Neuronal stem cell (in vitro differentiated cells): ENCODE data around the gene MRGPRF.
A peak's percentile ranks its signal among the peaks of the same experiment; 100 is the strongest.

Experiments used
- DNase-seq: peaks from one replicate; pipeline ENCODE4 v3.0.0-alpha.2; 2013; ENCODE audit warnings: low spot score
- H2AFZ ChIP-seq: one replicate; pipeline ENCODE4 v1.6.1; 2013; ENCODE audit warnings: mild to moderate bottlenecking, low read length, inconsistent platforms
- H2AK5ac ChIP-seq: 2 replicates; pipeline ENCODE4 v1.6.1; 2013; ENCODE audit warnings: low read depth, mild to moderate bottlenecking, inconsistent platforms, low read length, moderate library complexity, mixed read lengths
- H2BK120ac ChIP-seq: 2 replicates; pipeline ENCODE4 v1.6.1; 2013; ENCODE audit warnings: low read depth, mild to moderate bottlenecking, inconsistent platforms, low read length, moderate library complexity, mixed read lengths
- H2BK12ac ChIP-seq: one replicate; pipeline ENCODE4 v1.6.1; 2013; ENCODE audit warnings: low read length, inconsistent platforms
- H2BK15ac ChIP-seq: 2 replicates; pipeline ENCODE4 v1.6.1; 2013; ENCODE audit warnings: mild to moderate bottlenecking, low read length, inconsistent platforms, mixed read lengths
- H2BK5ac ChIP-seq: one replicate; pipeline ENCODE4 v1.6.1; 2013; ENCODE audit warnings: inconsistent platforms, mild to moderate bottlenecking, low read length, moderate library complexity
- H3K14ac ChIP-seq: one replicate; pipeline ENCODE4 v1.6.1; 2013; ENCODE audit warnings: low read length, inconsistent platforms
- H3K18ac ChIP-seq: 2 replicates; pipeline ENCODE4 v1.6.1; 2013; ENCODE audit warnings: low read length, inconsistent platforms
- H3K23ac ChIP-seq: 2 replicates; pipeline ENCODE4 v1.6.1; 2013; ENCODE audit warnings: low read depth, mild to moderate bottlenecking, mixed read lengths, low read length, inconsistent platforms; ENCODE audit not compliant: poor library complexity
- H3K27ac ChIP-seq: replicated peaks from 3 replicates; pipeline ENCODE4 v1.5.1; 2013; ENCODE audit warnings: low read length, inconsistent platforms
- H3K27me3 ChIP-seq, 3 experiments: 2 replicates each; pipeline ENCODE4 v1.6.1; 2013; ENCODE audit warnings: low read length in 3 of 3, mild to moderate bottlenecking in 2 of 3, inconsistent platforms in 1 of 3, low read depth in 1 of 3, mixed read lengths in 1 of 3, moderate library complexity in 1 of 3; ENCODE audit not compliant: control insufficient read depth in 3 of 3, insufficient read depth in 3 of 3
- H3K36me3 ChIP-seq, 2 donors: replicated peaks in 1 of 2; 2 replicates each; pipeline ENCODE4 v1.6.1; 2013; ENCODE audit warnings: low read length in 2 of 2; ENCODE audit not compliant: control insufficient read depth in 2 of 2, insufficient read depth in 2 of 2
- H3K4ac ChIP-seq: 2 replicates; pipeline ENCODE4 v1.6.1; 2013; ENCODE audit warnings: inconsistent platforms, mild to moderate bottlenecking, low read length, moderate library complexity
- H3K4me1 ChIP-seq, 2 donors: 1 replicate in 1 of 2; 2 replicates in 1 of 2; pipeline ENCODE4 v1.6.1; 2013; ENCODE audit warnings: low read length in 2 of 2, low read depth in 1 of 2; ENCODE audit not compliant: control insufficient read depth in 2 of 2, insufficient read depth in 1 of 2
- H3K4me2 ChIP-seq: one replicate; pipeline ENCODE4 v1.6.1; 2013; ENCODE audit warnings: mild to moderate bottlenecking, low read length, inconsistent platforms; ENCODE audit not compliant: insufficient read depth, poor library complexity, severe bottlenecking
- H3K4me3 ChIP-seq, 2 donors: 2 replicates each; pipeline ENCODE4 v1.5.1; 2013; ENCODE audit warnings: low read length in 2 of 2, mild to moderate bottlenecking in 2 of 2, inconsistent platforms in 1 of 2, moderate library complexity in 1 of 2
- H3K79me1 ChIP-seq: one replicate; pipeline ENCODE4 v1.6.1; 2013; ENCODE audit warnings: low read depth, mild to moderate bottlenecking, inconsistent platforms, low read length, moderate library complexity
- H3K9ac ChIP-seq: one replicate; pipeline ENCODE4 v1.6.1; 2013; ENCODE audit warnings: mild to moderate bottlenecking, low read depth, low read length, inconsistent platforms; ENCODE audit not compliant: poor library complexity
- H3K9me3 ChIP-seq, 2 donors: replicated peaks in 1 of 2; 2 replicates each; pipeline versions ENCODE3 to v1.6.1; 2013; ENCODE audit warnings: low read length in 2 of 2, mild to moderate bottlenecking in 2 of 2, inconsistent platforms in 1 of 2, low read depth in 1 of 2, mixed read lengths in 1 of 2, moderate library complexity in 1 of 2; ENCODE audit not compliant: control insufficient read depth in 2 of 2, insufficient read depth in 1 of 2
- H4K8ac ChIP-seq: one replicate; pipeline ENCODE4 v1.6.1; 2013; ENCODE audit warnings: low read depth, mild to moderate bottlenecking, inconsistent platforms, low read length, moderate library complexity
- H4K91ac ChIP-seq: one replicate; pipeline ENCODE4 v1.6.1; 2013; ENCODE audit warnings: low read length, low read depth, mild to moderate bottlenecking, inconsistent platforms; ENCODE audit not compliant: poor library complexity
- WGBS, 2 donors: extraction: QIAGEN DNeasy Blood & Tissue Kit; methylation state at CpG; one replicate each; pipeline ENCODE4 v1.1.7; 2013; ENCODE audit warnings: missing lambda C conversion rate in 2 of 2, mixed read lengths in 1 of 2; ENCODE audit not compliant: insufficient read length in 2 of 2, insufficient replicate concordance in 1 of 2; ENCODE audit errors: extremely low coverage in 2 of 2; 5-methylcytosine and 5-hydroxymethylcytosine counted together

The MRGPRF gene

DNA sequence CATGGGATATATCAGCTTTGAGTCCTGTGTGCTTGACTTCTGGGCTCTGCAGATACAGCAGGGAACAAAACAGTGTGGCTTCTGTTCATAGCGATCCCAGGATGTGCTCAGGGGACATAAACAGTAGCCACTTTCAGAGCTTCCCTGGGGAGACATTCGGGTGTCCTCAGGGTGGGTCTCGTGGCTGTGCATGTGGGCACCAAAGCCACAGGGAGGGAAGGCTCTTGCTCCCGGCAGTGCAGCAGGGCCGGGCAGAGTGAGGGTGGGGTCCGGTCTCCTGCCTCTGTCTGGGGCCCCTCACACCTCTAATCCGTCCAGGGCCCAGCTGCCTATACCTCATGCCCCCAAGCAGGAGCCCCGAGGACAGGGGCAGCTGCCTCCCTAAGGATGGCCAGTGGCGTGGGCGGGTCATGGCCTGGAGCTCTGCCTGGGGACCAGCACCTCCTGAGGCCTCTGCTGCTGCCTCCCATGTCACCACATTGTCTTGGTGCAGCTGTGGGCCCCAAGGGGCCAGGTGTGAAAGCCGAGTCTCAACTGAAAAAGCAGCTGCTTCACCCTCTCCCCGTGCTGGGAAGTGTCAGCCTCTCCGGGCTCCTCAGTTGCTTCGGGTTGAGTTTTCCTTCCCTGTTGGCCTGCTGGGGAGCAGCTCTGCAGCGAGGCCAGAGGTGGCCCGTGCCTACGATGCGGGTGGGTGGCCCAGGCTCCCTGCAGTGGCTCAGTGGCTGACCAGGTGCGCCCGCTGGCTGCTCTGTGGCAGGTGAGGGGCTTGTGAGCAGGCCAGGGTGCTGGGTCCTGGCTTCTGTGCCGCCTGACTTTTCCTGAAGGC is 39.5 kb upstream of the MRGPRF start:
- H2BK12ac ChIP-seq = no peak overlapping the region
- no peak overlapping the region for H3K27ac ChIP-seq
- no peak for DNase-seq
- no peak overlapping the region for H3K4ac ChIP-seq
- no peak overlapping the region for H3K4me2 ChIP-seq
- no peak overlapping the region for H2BK15ac ChIP-seq
- peaks cover 5 to 8% of the 10 kb centered on the region in 2 donors for H3K4me1 ChIP-seq
- no peaks in the 10 kb centered on the region for H3K27me3 ChIP-seq
- no peak overlapping the region for H2BK120ac ChIP-seq
- H4K8ac ChIP-seq = no peak overlapping the region
- peaks cover 25% of the 10 kb centered on the region for H3K79me1 ChIP-seq
- H3K36me3 ChIP-seq = peaks cover 6 to 24% of the 10 kb centered on the region in 2 donors
- no peak overlapping the region for H3K18ac ChIP-seq
- peaks cover 0 to 2% of the 10 kb centered on the region in 2 donors for H3K9me3 ChIP-seq
- H4K91ac ChIP-seq = no peak overlapping the region
- peak overlapping the region; percentile 3 for H3K9ac ChIP-seq
- H2AK5ac ChIP-seq = no peak overlapping the region
- WGBS, 2 donors = no CpG with 5 or more reads among the region's 21 CpGs
- H2AFZ ChIP-seq = no peak overlapping the region
- H2BK5ac ChIP-seq = peak overlapping the region; percentile 75
- no peak overlapping the region for H3K14ac ChIP-seq
- peak overlapping the region; percentile 65 for H3K23ac ChIP-seq
- no peak overlapping the region for H3K4me3 ChIP-seq

DNA sequence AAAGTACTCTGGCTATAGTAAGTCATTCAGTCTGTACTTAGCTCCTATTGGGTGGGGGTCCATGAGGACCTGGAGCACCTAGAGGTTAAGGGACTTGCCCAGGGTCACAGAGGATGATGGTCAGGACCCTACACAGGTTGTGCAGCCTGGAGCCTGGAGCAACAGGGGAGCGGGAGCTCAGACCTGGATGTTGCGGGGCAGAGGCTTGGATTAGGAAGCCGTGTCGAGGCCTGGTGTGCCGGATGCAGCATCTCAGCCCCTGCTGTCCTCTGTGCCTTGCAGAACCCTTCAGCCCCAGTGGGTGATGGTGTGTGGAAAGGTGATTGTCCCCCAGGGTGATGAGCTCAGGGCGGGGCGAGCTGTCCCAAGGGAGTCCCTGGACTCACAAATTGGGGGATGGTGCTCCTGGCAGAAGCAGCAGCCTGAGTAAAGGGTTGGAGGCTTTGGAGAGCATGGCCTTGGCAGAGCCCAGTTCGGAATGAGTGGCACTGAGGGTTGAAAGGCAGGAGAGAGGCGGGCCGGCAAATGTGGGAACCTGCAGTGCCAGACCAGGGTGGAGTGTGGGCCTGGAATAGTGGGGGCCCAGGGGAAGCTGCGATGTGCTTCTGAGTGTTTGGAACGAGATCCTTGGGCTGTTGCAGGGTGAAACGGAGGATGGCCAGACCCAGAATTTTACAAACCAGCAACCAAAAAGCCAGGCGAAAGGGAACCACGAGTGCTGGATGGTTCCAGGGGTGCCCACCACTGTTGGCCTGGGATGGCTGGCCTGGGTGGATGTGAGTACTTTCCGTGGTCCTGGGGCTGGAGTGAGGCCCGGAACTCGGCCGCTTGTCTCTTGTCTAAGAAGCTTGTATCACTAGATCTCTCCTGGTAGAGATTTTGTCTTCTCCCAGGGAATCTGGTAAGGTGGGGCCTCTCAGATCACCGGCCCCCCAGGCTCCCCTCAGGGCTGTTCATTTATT is 38.6 kb upstream of the MRGPRF start:
- H3K9me3 ChIP-seq = peaks cover 0 to 2% of the 10 kb centered on the region in 2 donors
- no peak overlapping the region for H4K91ac ChIP-seq
- H2BK12ac ChIP-seq = no peak overlapping the region
- no peak overlapping the region for H3K4me3 ChIP-seq
- H3K4ac ChIP-seq = no peak overlapping the region
- WGBS, 2 donors = no CpG with 5 or more reads among the region's 20 CpGs
- no peak overlapping the region for H2BK5ac ChIP-seq
- peak overlapping the region; percentile 44 for H3K23ac ChIP-seq
- H3K27ac ChIP-seq = no peak overlapping the region
- H3K4me2 ChIP-seq = no peak overlapping the region
- H4K8ac ChIP-seq = no peak overlapping the region
- no peak for DNase-seq
- no peaks in the 10 kb centered on the region for H3K27me3 ChIP-seq
- peaks cover 19% of the 10 kb centered on the region for H3K79me1 ChIP-seq
- no peak overlapping the region for H3K18ac ChIP-seq
- H3K4me1 ChIP-seq = peaks cover 5 to 8% of the 10 kb centered on the region in 2 donors
- no peak overlapping the region for H2BK120ac ChIP-seq
- no peak overlapping the region for H2BK15ac ChIP-seq
- H3K14ac ChIP-seq = no peak overlapping the region
- peak overlapping the region; percentile 61 for H2AK5ac ChIP-seq
- H3K9ac ChIP-seq = no peak overlapping the region
- H3K36me3 ChIP-seq = peaks cover 6 to 21% of the 10 kb centered on the region in 2 donors
- no peak overlapping the region for H2AFZ ChIP-seq

DNA sequence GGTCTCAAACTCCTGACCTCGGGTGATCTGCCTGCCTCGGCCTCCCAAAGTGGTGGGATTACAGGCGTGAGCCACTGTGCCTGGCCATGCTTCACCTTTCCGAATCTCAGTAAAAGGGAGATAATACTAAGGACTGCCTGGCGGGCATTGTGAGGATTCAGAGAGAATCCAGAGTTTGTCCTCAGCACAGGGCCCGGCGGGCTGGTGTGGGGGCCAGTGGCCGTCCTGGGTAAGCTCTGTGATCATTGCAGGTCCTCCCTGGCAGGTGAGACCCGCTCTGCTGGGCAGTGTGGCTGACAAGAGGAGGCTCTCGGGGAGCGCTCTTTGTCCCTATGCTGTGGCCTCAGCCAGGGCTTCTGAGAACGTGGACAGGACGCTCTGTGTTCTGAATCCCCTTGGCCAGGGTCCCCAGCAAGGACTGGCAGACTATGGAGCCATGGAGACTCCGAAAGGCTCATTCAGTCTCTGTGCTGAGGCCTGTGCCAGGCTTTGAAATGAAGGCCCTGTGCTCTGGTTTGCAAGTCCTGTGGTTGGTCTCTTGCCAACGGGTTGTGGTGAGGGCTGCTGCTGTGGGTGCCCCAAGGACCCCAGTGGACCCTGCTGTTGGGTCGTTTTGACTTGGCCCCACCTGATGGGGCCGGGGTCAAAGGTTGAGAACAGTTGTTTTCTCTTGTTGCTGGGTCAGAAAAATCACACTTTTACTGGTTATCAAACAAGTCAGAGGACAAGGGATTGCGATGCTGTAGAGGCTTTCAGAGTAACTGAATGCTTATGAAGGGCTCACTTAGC is 37.7 kb upstream of the MRGPRF start:
- Histone ChIP-seq H3K9me3 (peaks cover 0 to 2% of the 10 kb centered on the region in 2 donors), H4K8ac (no peak overlapping the region), H3K23ac (no peak overlapping the region), H3K27me3 (no peaks in the 10 kb centered on the region), H3K36me3 (peaks cover 5 to 20% of the 10 kb centered on the region in 2 donors), H2BK15ac (no peak overlapping the region), H3K4ac (no peak overlapping the region), H2AFZ (no peak overlapping the region), H2BK5ac (no peak overlapping the region), H3K79me1 (peaks cover 18% of the 10 kb centered on the region), H3K4me3 (no peak overlapping the region), H2BK120ac (peak overlapping the region; percentile 72), H3K4me1 (peaks cover 5 to 8% of the 10 kb centered on the region in 2 donors), H3K9ac (no peak overlapping the region), H3K18ac (no peak overlapping the region), H3K27ac (no peak overlapping the region), H3K14ac (no peak overlapping the region), H2BK12ac (no peak overlapping the region), H4K91ac (no peak overlapping the region), H3K4me2 (no peak overlapping the region), H2AK5ac (peak overlapping the region; percentile 46)
- WGBS, 2 donors = no CpG with 5 or more reads among the region's 18 CpGs
- no peak for DNase-seq
